OCI-LY3 (cell line): ENCODE data around the gene OR3A2.

Source experiments
- CTCF ChIP-seq: fragments of 200-600, 300-600 bp; sonication (generic); IDR thresholded peaks from 2 replicates; pipeline ENCODE4 v1.5.1; 2014; ENCODE audit warnings: antibody characterized with exemption, low read length, low read depth
- EZH2phosphoT487 ChIP-seq: fragments of 200-600 bp; shearing (Covaris generic); IDR thresholded peaks from 2 replicates; pipeline ENCODE4 v1.6.1; 2018; ENCODE audit warnings: antibody characterized with exemption, mixed run types, low read depth

GRCh38 chr17:3298260-3298659, 87.8 kb downstream of the OR3A2 start, which contains the start of gene OR3A1:
- TF ChIP-seq CTCF = no peak
- no peak for TF ChIP-seq EZH2phosphoT487
